Activated B cell treated with CpG ODN at 0.5 μM for 24 hours (primary cell): ENCODE measurements around the gene ABCC11. TPM values are rescaled to one million over a fixed set of nuclear protein-coding genes. Genes with fewer than 3 reads are reported as not detected.

Source experiments
- ATAC-seq: fragments of 200-7000 bp; cut with Tn5 transposase; one replicate; pipeline ENCODE4 v1.10.0; 2021; ENCODE audit warnings: low read depth, mild to moderate bottlenecking, moderate library complexity
- CTCF ChIA-PET: fragments of 350-600 bp; sonication (Branson Sonifier 250); formaldehyde crosslinking; loops from one replicate; lab custom pipeline; 2021; ENCODE audit warnings: antibody characterized with exemption; lab: Charles Lee
- POLR2A ChIA-PET: fragments of 350-600 bp; sonication (Branson Sonifier 250); formaldehyde crosslinking; loops from one replicate; lab custom pipeline; 2021; ENCODE audit warnings: antibody characterized with exemption; lab: Charles Lee
- DNase-seq: peaks from one replicate; pipeline ENCODE4 v3.0.0; 2022
- H3K27ac Mint-ChIP-seq: one replicate; pipeline ENCODE4 v1.8.0; 2020; ENCODE audit warnings: mixed read lengths
- H3K27me3 Mint-ChIP-seq: one replicate; pipeline ENCODE4 v1.8.0; 2021; ENCODE audit warnings: mixed read lengths
- H3K36me3 Mint-ChIP-seq: one replicate; pipeline ENCODE4 v1.8.0; 2021; ENCODE audit warnings: low read depth, mixed read lengths
- H3K4me1 Mint-ChIP-seq: one replicate; pipeline ENCODE4 v1.8.0; 2021; ENCODE audit warnings: mixed read lengths
- H3K4me3 Mint-ChIP-seq: one replicate; pipeline ENCODE4 v1.8.0; 2020; ENCODE audit warnings: mild to moderate bottlenecking, mixed read lengths
- H3K9me3 Mint-ChIP-seq: one replicate; pipeline ENCODE4 v1.8.0; 2020; ENCODE audit warnings: mixed read lengths
- CTCF ChIP-seq: fragments of 200-600 bp; IDR thresholded peaks from one replicate; pipeline ENCODE4 v1.8.0; 2022; ENCODE audit warnings: antibody characterized with exemption, mild to moderate bottlenecking
- intact Hi-C: fragments of 100-400 bp; cut with micrococcal nuclease; formaldehyde crosslinking; loops from one replicate; pipeline ENCODE4 v1.15.1; 2024
- total RNA-seq: library from RNA; stranded (reverse); gene quantifications from 2 replicates; pipeline ENCODE4 v1.2.3, GENCODE V29; 2022

Gene ABCC11
- total RNA-seq, 1 donor from 2014 or later = not detected

- POLR2A ChIA-PET = interaction anchor here (0.5 to 0.6 kb wide), 2 partner anchors 331 to 1632 kb away, joined by 3 to 4 read pairs; no protein-coding TSS in a partner anchor
- peaks cover 67% of the 10 kb centered on the region for H3K36me3 Mint-ChIP-seq
- no peaks in the 10 kb centered on the region for H3K4me1 Mint-ChIP-seq
- intact Hi-C loops = no loop called here
- ATAC-seq (no peak), DNase-seq (no peak)
- no peak overlapping the region for H3K27ac Mint-ChIP-seq
- H3K9me3 Mint-ChIP-seq = peaks cover 4% of the 10 kb centered on the region
- CTCF ChIA-PET = interaction anchor here (1.2 kb wide), 1 partner anchor 332 kb away, joined by 3 read pairs; no protein-coding TSS in a partner anchor
- H3K27me3 Mint-ChIP-seq = no peaks in the 10 kb centered on the region
- no peak for TF ChIP-seq CTCF
- no peak overlapping the region for H3K4me3 Mint-ChIP-seq
Observed at GRCh38 chr16:48291303-48291702, 44.0 kb upstream of the ABCC11 start.

- no peak for TF ChIP-seq CTCF
- Mint-ChIP-seq H3K36me3 (peaks cover 81% of the 10 kb centered on the region), H3K4me3 (no peak overlapping the region), H3K9me3 (peaks cover 12% of the 10 kb centered on the region), H3K27ac (no peak overlapping the region), H3K27me3 (no peaks in the 10 kb centered on the region), H3K4me1 (peaks cover 5% of the 10 kb centered on the region)
- intact Hi-C loops = no loop called here
- POLR2A ChIA-PET = no interaction called here
- DNase-seq = no peak
- CTCF ChIA-PET = no interaction called here
- ATAC-seq = no peak
Observed at GRCh38 chr16:48287239-48287638, 39.9 kb upstream of the ABCC11 start.

GRCh38 chr16:48284772-48285409 is 37.6 kb upstream of the ABCC11 start:
- no peak for ATAC-seq

GRCh38 chr16:48282636-48283263 is 35.4 kb upstream of the ABCC11 start:
- Mint-ChIP-seq H3K9me3 (peaks cover 12% of the 10 kb centered on the region), H3K4me1 (peaks cover 5% of the 10 kb centered on the region), H3K27ac (no peak overlapping the region), H3K36me3 (peaks cover 71% of the 10 kb centered on the region), H3K4me3 (no peak overlapping the region), H3K27me3 (no peaks in the 10 kb centered on the region)
- DNase-seq = no peak
- no peak for ATAC-seq
- ChIA-PET POLR2A (no interaction called here), CTCF (no interaction called here)
- intact Hi-C loops = no loop called here
- TF ChIP-seq CTCF = no peak

More at GRCh38 chr16:48284772-48285409, 37.6 kb upstream of the ABCC11 start:
- TF ChIP-seq CTCF = no peak
- POLR2A ChIA-PET = no interaction called here
- Mint-ChIP-seq H3K4me3 (no peak overlapping the region), H3K36me3 (peaks cover 68% of the 10 kb centered on the region), H3K27me3 (no peaks in the 10 kb centered on the region), H3K27ac (no peak overlapping the region), H3K9me3 (peaks cover 12% of the 10 kb centered on the region), H3K4me1 (peaks cover 5% of the 10 kb centered on the region)
- no peak for DNase-seq
- intact Hi-C loops = no loop called here
- CTCF ChIA-PET = no interaction called here

GRCh38 chr16:48280546-48280945 is 33.2 kb upstream of the ABCC11 start:
- peaks cover 65% of the 10 kb centered on the region for H3K36me3 Mint-ChIP-seq
- intact Hi-C loops = no loop called here
- peaks cover 5% of the 10 kb centered on the region for H3K4me1 Mint-ChIP-seq
- H3K4me3 Mint-ChIP-seq = no peak overlapping the region
- ChIA-PET POLR2A (no interaction called here), CTCF (no interaction called here)
- peaks cover 6% of the 10 kb centered on the region for H3K9me3 Mint-ChIP-seq
- H3K27me3 Mint-ChIP-seq = no peaks in the 10 kb centered on the region
- H3K27ac Mint-ChIP-seq = no peak overlapping the region
- ATAC-seq (no peak), DNase-seq (no peak)
- no peak for TF ChIP-seq CTCF
